CD14-positive monocyte (primary cell): ENCODE measurements around the gene KCNMA1. TPM values are rescaled to one million over a fixed set of nuclear protein-coding genes. Genes with fewer than 3 reads are reported as not detected.

Experiments
- DNase-seq, 3 donors: peaks; one replicate each; pipeline ENCODE4 v3.0.0-alpha.2; 2011 to 2022
- H2AFZ ChIP-seq: 2 replicates; pipeline ENCODE4 v1.6.0; 2012; ENCODE audit warnings: mild to moderate bottlenecking, low read depth, low read length, inconsistent platforms; ENCODE audit not compliant: insufficient read depth, poor library complexity, severe bottlenecking
- H3K27ac ChIP-seq, 2 donors: 1 replicate in 1 of 2; 2 replicates in 1 of 2; pipeline ENCODE4 v1.5.1; 2012 to 2013; ENCODE audit warnings: low read length in 2 of 2, control low read depth in 1 of 2, inconsistent platforms in 1 of 2, low read depth in 1 of 2, mild to moderate bottlenecking in 1 of 2
- H3K27me3 ChIP-seq, 2 donors: one replicate each; pipeline versions ENCODE4 v1.6.0 to v1.6.1; 2011 to 2013; ENCODE audit warnings: low read length in 2 of 2; ENCODE audit not compliant: control insufficient read depth in 2 of 2, insufficient read depth in 2 of 2
- H3K36me3 ChIP-seq, 2 donors: replicated peaks in 1 of 2; 1 replicate in 1 of 2; 2 replicates in 1 of 2; pipeline versions ENCODE4 v1.5.1 to v1.6.1; 2012 to 2013; ENCODE audit warnings: low read length in 2 of 2, control low read depth in 1 of 2, inconsistent platforms in 1 of 2, mild to moderate bottlenecking in 1 of 2; ENCODE audit not compliant: insufficient read depth in 2 of 2, control insufficient read depth in 1 of 2
- H3K4me1 ChIP-seq, 2 donors: 1 replicate in 1 of 2; 2 replicates in 1 of 2; pipeline versions ENCODE4 v1.5.1 to v1.6.1; 2012 to 2013; ENCODE audit warnings: low read length in 2 of 2, control low read depth in 1 of 2, inconsistent platforms in 1 of 2, mild to moderate bottlenecking in 1 of 2, moderate library complexity in 1 of 2; ENCODE audit not compliant: insufficient read depth in 2 of 2, control insufficient read depth in 1 of 2
- H3K4me2 ChIP-seq: replicated peaks from 2 replicates; pipeline ENCODE3; 2012; ENCODE audit warnings: low read length, moderate library complexity, mild to moderate bottlenecking; ENCODE audit not compliant: poor library complexity, severe bottlenecking; ENCODE audit errors: extremely low read depth
- H3K4me3 ChIP-seq, 3 experiments: fragments of 200-600 bp in 1 of 3; sonication (generic) in 1 of 3; replicated peaks in 1 of 3; 1 replicate in 2 of 3; 2 replicates in 1 of 3; pipeline ENCODE4 v1.5.1; 2011 to 2013; ENCODE audit warnings: low read length in 3 of 3, mild to moderate bottlenecking in 3 of 3, control low read depth in 2 of 3, low read depth in 2 of 3, inconsistent platforms in 1 of 3, moderate library complexity in 1 of 3
- H3K79me2 ChIP-seq: 2 replicates; pipeline ENCODE4 v1.6.0; 2012; ENCODE audit warnings: mild to moderate bottlenecking, control low read depth, inconsistent platforms, low read length, moderate library complexity; ENCODE audit not compliant: insufficient read depth
- H3K9ac ChIP-seq: 2 replicates; pipeline ENCODE4 v1.6.0; 2017; ENCODE audit warnings: low read length, mild to moderate bottlenecking; ENCODE audit not compliant: insufficient read depth, poor library complexity, severe bottlenecking
- H3K9me3 ChIP-seq, 2 donors: replicated peaks in 1 of 2; 1 replicate in 1 of 2; 2 replicates in 1 of 2; pipeline versions ENCODE4 v1.5.1 to v1.6.1; 2012 to 2013; ENCODE audit warnings: low read length in 2 of 2, control low read depth in 1 of 2; ENCODE audit not compliant: control insufficient read depth in 1 of 2, insufficient read depth in 1 of 2
- H4K20me1 ChIP-seq: 2 replicates; pipeline ENCODE4 v1.6.0; 2012; ENCODE audit warnings: mild to moderate bottlenecking, low read length, control low read depth, moderate library complexity; ENCODE audit not compliant: insufficient read depth
- H3K27ac Mint-ChIP-seq, 7 donors: one replicate each; pipeline ENCODE4 v1.8.0; 2020; ENCODE audit warnings: mild to moderate bottlenecking in 7 of 7, mixed read lengths in 7 of 7, moderate library complexity in 6 of 7, inconsistent platforms in 2 of 7
- H3K27me3 Mint-ChIP-seq, 3 donors: one replicate each; pipeline ENCODE4 v1.8.0; 2021 to 2022; ENCODE audit warnings: low read depth in 3 of 3, mild to moderate bottlenecking in 3 of 3, mixed read lengths in 3 of 3, moderate library complexity in 3 of 3, inconsistent platforms in 1 of 3
- H3K36me3 Mint-ChIP-seq, 2 donors: one replicate each; pipeline ENCODE4 v1.8.0; 2020; ENCODE audit warnings: mixed read lengths in 2 of 2, inconsistent platforms in 1 of 2, mild to moderate bottlenecking in 1 of 2
- H3K4me1 Mint-ChIP-seq: one replicate; pipeline ENCODE4 v1.8.0; 2020; ENCODE audit warnings: mild to moderate bottlenecking, mixed read lengths
- H3K4me3 Mint-ChIP-seq, 2 donors: one replicate each; pipeline ENCODE4 v1.8.0; 2020; ENCODE audit warnings: mild to moderate bottlenecking in 2 of 2, mixed read lengths in 2 of 2, moderate library complexity in 1 of 2
- H3K9me3 Mint-ChIP-seq, 7 donors: one replicate each; pipeline ENCODE4 v1.8.0; 2020 to 2022; ENCODE audit warnings: mixed read lengths in 7 of 7, mild to moderate bottlenecking in 6 of 7, moderate library complexity in 6 of 7, inconsistent platforms in 2 of 7
- CTCF ChIP-seq: fragments of 200-600 bp; IDR thresholded peaks from one replicate; pipeline ENCODE4 v1.8.0; 2022; ENCODE audit warnings: antibody characterized with exemption, mild to moderate bottlenecking
- WGBS: methylation state at CpG from one replicate; pipeline ENCODE4 v1.1.5; 2013; ENCODE audit warnings: missing lambda C conversion rate; ENCODE audit not compliant: insufficient coverage; 5-methylcytosine and 5-hydroxymethylcytosine counted together
- intact Hi-C, 2 donors: fragments of 100-400 bp; cut with micrococcal nuclease; formaldehyde crosslinking; loops; one replicate each; pipeline versions ENCODE4 v1.15.0 to v1.15.1; 2023
- polyA plus RNA-seq, 3 donors: library from polyadenylated mRNA; depleted of rRNA in 1 of 3; unstranded in 2 of 3; stranded (reverse) in 1 of 3; fragments of 300-500 nt in 2 of 3; fragments of >200 nt in 1 of 3; fragmentation: Illumina TruSeq in 2 of 3; gene quantifications; 1 replicate in 2 of 3; 2 replicates in 1 of 3; pipeline ENCODE4 v1.2.3, GENCODE V29; 2012 to 2021

Gene KCNMA1
- polyA plus RNA-seq, 3 donors, result 0.11 to 1.0 TPM; not detected in 1

DNA sequence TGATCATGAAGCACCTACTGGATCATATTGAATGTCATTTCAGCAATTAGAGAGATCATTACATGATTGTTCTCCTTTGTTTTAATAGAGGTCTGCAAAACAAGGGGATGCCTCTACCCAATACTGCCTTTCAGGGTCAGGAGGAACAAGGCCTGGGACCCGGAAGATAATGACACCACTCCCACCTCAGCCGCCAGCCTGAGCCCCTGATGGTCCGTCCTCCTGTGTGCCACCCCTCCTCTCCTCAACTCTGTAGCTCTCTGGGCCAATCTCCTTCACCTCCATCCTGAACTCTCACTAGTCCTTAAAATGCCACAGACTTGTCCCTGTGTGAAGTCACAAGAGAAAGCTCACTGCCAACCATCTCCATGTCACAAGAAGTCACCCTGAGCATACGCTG is 38.0 kb downstream of the KCNMA1 start:
- Histone ChIP-seq H3K27me3 (no peaks in the 10 kb centered on the region), H3K36me3 (no peaks in the 10 kb centered on the region), H3K9me3 (no peaks in the 10 kb centered on the region), H3K9ac (no peak overlapping the region), H3K4me3 (no peak overlapping the region), H2AFZ (no peak overlapping the region), H3K4me2 (no peak overlapping the region), H3K79me2 (no peaks in the 10 kb centered on the region), H3K4me1 (peaks cover 20 to 23% of the 10 kb centered on the region in 2 donors), H3K27ac (no peak overlapping the region), H4K20me1 (no peaks in the 10 kb centered on the region)
- Mint-ChIP-seq H3K27me3 (peaks cover 3 to 7% (median 6%) of the 10 kb centered on the region in 3 donors), H3K27ac (no peak overlapping the region), H3K36me3 (no peaks in the 10 kb centered on the region), H3K9me3 (peaks cover 0 to 4% (median 2%) of the 10 kb centered on the region in 7 donors), H3K4me1 (peaks cover 22% of the 10 kb centered on the region), H3K4me3 (no peak overlapping the region)
- DNase-seq, result no peak
- no peak for TF ChIP-seq CTCF
- 95% methylated on average over 4 of the region's 4 CpGs for WGBS
- intact Hi-C loops, result no loop called here

DNA sequence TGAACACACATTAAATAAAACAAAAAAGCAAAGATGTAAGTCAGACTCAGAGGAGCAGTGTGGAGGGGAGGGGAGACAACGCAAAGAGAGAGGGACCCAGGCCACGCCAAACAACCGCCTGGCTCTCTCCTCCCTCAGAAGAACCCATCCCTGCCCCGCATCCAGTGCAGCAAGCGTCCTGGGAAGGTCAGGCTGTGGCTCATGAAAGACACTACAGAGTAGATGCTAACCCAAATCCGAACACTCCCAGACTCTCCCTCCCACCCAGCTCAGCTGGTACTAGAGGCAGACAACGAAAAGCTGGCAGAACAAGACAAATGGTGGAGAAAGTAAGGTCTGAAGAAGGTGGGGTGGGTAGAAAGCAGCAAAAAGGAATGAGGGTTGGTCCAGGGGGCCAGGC is 39.0 kb downstream of the KCNMA1 start:
- Histone ChIP-seq H3K9ac (no peak overlapping the region), H4K20me1 (no peaks in the 10 kb centered on the region), H3K79me2 (no peaks in the 10 kb centered on the region), H3K27me3 (no peaks in the 10 kb centered on the region), H3K9me3 (no peaks in the 10 kb centered on the region), H3K4me1 (peaks cover 14 to 23% of the 10 kb centered on the region in 2 donors), H3K4me2 (no peak overlapping the region), H3K36me3 (no peaks in the 10 kb centered on the region), H2AFZ (no peak overlapping the region), H3K27ac (no peak overlapping the region), H3K4me3 (no peak overlapping the region)
- no CpG with 5 or more reads among the region's 7 CpGs for WGBS
- peaks cover 22% of the 10 kb centered on the region for H3K4me1 Mint-ChIP-seq
- no peak overlapping the region for H3K4me3 Mint-ChIP-seq
- DNase-seq, result no peak
- peaks cover 3 to 7% (median 6%) of the 10 kb centered on the region in 3 donors for H3K27me3 Mint-ChIP-seq
- intact Hi-C loops, result no loop called here
- no peak overlapping the region for H3K27ac Mint-ChIP-seq
- TF ChIP-seq CTCF, result no peak
- no peaks in the 10 kb centered on the region for H3K36me3 Mint-ChIP-seq
- H3K9me3 Mint-ChIP-seq, result peaks cover 0 to 4% (median 2%) of the 10 kb centered on the region in 7 donors
